AG10803 (cell line): ENCODE results near the gene CPSF6.

Source experiments
- DNase-seq: peaks from one replicate; pipeline ENCODE4 v3.0.0; 2010; ENCODE audit warnings: low read depth
- H3K4me3 ChIP-seq: 2 replicates; pipeline ENCODE4 v1.5.1; 2011; ENCODE audit warnings: mild to moderate bottlenecking, low read length, control low read depth
- TF ChIP-seq, protein P1 (sequence below): conservative IDR thresholded peaks from 2 replicates; pipeline ENCODE4 v1.5.1; 2011; ENCODE audit warnings: mild to moderate bottlenecking, low read length, control low read depth, inconsistent platforms

The CPSF6 gene

GRCh38 chr12:69225251-69225910 lies 14.0 kb upstream of the CPSF6 start:
- H3K4me3 ChIP-seq = no peak overlapping the region
- TF ChIP-seq, protein P1, sequence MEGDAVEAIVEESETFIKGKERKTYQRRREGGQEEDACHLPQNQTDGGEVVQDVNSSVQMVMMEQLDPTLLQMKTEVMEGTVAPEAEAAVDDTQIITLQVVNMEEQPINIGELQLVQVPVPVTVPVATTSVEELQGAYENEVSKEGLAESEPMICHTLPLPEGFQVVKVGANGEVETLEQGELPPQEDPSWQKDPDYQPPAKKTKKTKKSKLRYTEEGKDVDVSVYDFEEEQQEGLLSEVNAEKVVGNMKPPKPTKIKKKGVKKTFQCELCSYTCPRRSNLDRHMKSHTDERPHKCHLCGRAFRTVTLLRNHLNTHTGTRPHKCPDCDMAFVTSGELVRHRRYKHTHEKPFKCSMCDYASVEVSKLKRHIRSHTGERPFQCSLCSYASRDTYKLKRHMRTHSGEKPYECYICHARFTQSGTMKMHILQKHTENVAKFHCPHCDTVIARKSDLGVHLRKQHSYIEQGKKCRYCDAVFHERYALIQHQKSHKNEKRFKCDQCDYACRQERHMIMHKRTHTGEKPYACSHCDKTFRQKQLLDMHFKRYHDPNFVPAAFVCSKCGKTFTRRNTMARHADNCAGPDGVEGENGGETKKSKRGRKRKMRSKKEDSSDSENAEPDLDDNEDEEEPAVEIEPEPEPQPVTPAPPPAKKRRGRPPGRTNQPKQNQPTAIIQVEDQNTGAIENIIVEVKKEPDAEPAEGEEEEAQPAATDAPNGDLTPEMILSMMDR = no peak
- DNase-seq = no peak

- TF ChIP-seq, protein P1 = no peak
- no peak for DNase-seq
- no peak overlapping the region for H3K4me3 ChIP-seq
Measured at GRCh38 chr12:69231479-69231878, 7.9 kb upstream of the CPSF6 start.

- H3K4me3 ChIP-seq = peak overlapping the region; percentile 58
- TF ChIP-seq, protein P1 = no peak
- no peak for DNase-seq
Measured at GRCh38 chr12:69238589-69239351, 599 bp upstream of the CPSF6 start.

GRCh38 chr12:69239922-69240630 lies 707 bp downstream of the CPSF6 start:
- H3K4me3 ChIP-seq = peak overlapping the region; percentile 76
- peak; percentile 34 for DNase-seq
- TF ChIP-seq, protein P1 = no peak

- TF ChIP-seq, protein P1 = no peak
- DNase-seq = no peak
- H3K4me3 ChIP-seq = peak overlapping the region; percentile 76
Measured at GRCh38 chr12:69240631-69240995, 1.2 kb downstream of the CPSF6 start.

DNA sequence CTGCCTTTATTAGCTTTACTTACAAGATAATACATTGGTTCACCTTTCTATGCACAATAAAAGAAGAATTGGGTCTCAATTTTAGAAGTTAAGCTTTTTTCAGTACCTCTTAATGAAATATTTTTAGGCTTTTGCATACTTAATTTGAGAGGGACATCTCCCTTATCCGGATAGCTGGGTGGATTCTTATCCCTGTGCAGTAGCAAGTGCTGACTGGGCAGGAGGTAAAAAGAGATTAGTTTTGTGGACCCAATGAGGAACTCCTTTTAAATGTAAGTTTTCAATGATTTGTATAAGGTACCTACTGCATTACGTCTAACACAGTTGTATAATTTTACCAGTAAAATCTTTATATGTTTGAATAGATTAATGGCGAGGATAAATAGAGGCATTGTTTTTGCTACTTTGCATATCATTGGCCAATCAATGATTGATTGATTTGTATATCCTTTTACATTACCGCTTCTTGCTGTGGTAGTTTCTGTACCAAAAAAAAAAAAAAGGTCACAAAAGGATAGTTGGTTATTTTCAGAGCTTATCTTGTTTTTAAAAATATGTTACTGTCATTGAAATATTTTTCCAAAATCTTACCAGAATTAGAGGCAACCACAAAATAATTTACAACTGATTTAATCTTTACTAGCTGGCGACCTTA lies 2.2 kb downstream of the CPSF6 start:
- TF ChIP-seq, protein P1 = no peak
- no peak for DNase-seq
- peak overlapping the region; percentile 76 for H3K4me3 ChIP-seq
